Prostate gland (tissue), 2 donors: ENCODE results near the gene FXR1. TPM values are rescaled to one million over a fixed set of nuclear protein-coding genes. Genes with fewer than 3 reads are reported as not detected.

Source experiments
- DNase-seq: peaks from one replicate; pipeline ENCODE4 v3.0.0-alpha.2; 2019; ENCODE audit warnings: low spot score
- H3K27ac ChIP-seq, 2 donors: fragments of 200-600 bp; sonication (generic); 2 replicates each; pipeline ENCODE4 v1.5.1; 2017 to 2019
- H3K27me3 ChIP-seq: fragments of 200-600 bp; sonication (generic); replicated peaks from 2 replicates; pipeline ENCODE4 v1.5.1; 2019; ENCODE audit not compliant: insufficient read depth
- H3K36me3 ChIP-seq, 2 donors: fragments of 200-600 bp; sonication (generic); 1 replicate in 1 of 2; 2 replicates in 1 of 2; pipeline versions ENCODE4 v1.5.1 to v1.8.1; 2017 to 2019
- H3K4me1 ChIP-seq: fragments of 200-600 bp; sonication (generic); replicated peaks from 2 replicates; pipeline ENCODE4 v1.5.1; 2019
- H3K4me3 ChIP-seq, 2 donors: fragments of 200-600 bp; sonication (generic); 2 replicates each; pipeline ENCODE4 v1.5.1; 2017 to 2019
- H3K9me3 ChIP-seq: fragments of 200-600 bp; sonication (generic); 2 replicates; pipeline ENCODE4 v1.5.1; 2017
- POLR2A ChIP-seq: fragments of 450-650 bp; IDR thresholded peaks from one replicate; pipeline ENCODE4 v1.6.1; 2016; ENCODE audit warnings: antibody characterized with exemption, mild to moderate bottlenecking
- POLR2AphosphoS5 ChIP-seq: sonication (generic); formaldehyde crosslinking; IDR thresholded peaks from one replicate; pipeline ENCODE4 v1.6.1; 2017; ENCODE audit warnings: antibody characterized with exemption
- WGBS: methylation state at CpG from one replicate; pipeline ENCODE4 v1.1.5; 2018; 5-methylcytosine and 5-hydroxymethylcytosine counted together
- intact Hi-C: fragments of 100-400 bp; cut with DNase I; formaldehyde crosslinking; loops from one replicate; pipeline ENCODE4 v1.14.2; 2022
- total RNA-seq, 2 donors: library from RNA; depleted of rRNA; stranded (reverse); fragments of >200 nt; gene quantifications; one replicate each; pipeline ENCODE4 v1.1.0, GENCODE V29; 2016
- TF ChIP-seq, protein P1 (sequence below), 4 experiments: fragments of 200-600 bp in 2 of 4; fragments of 450-650 bp in 2 of 4; sonication (generic) in 2 of 4; IDR thresholded peaks; 1 replicate in 3 of 4; 2 replicates in 1 of 4; pipeline ENCODE4 v1.5.1; 2016 to 2019; ENCODE audit warnings: antibody characterized with exemption in 4 of 4, mild to moderate bottlenecking in 2 of 4, moderate library complexity in 2 of 4

Gene FXR1
- total RNA-seq, 2 donors from 2014 or later: 80.2 to 114 TPM

GRCh38 chr3:180959691-180960090 is 47.2 kb downstream of the FXR1 start:
- intact Hi-C loops: no loop called here
- H3K36me3 ChIP-seq: no peaks in the 10 kb centered on the region
- no peaks in the 10 kb centered on the region for H3K4me1 ChIP-seq
- H3K27me3 ChIP-seq: no peaks in the 10 kb centered on the region
- TF ChIP-seq, protein P1, sequence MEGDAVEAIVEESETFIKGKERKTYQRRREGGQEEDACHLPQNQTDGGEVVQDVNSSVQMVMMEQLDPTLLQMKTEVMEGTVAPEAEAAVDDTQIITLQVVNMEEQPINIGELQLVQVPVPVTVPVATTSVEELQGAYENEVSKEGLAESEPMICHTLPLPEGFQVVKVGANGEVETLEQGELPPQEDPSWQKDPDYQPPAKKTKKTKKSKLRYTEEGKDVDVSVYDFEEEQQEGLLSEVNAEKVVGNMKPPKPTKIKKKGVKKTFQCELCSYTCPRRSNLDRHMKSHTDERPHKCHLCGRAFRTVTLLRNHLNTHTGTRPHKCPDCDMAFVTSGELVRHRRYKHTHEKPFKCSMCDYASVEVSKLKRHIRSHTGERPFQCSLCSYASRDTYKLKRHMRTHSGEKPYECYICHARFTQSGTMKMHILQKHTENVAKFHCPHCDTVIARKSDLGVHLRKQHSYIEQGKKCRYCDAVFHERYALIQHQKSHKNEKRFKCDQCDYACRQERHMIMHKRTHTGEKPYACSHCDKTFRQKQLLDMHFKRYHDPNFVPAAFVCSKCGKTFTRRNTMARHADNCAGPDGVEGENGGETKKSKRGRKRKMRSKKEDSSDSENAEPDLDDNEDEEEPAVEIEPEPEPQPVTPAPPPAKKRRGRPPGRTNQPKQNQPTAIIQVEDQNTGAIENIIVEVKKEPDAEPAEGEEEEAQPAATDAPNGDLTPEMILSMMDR (IDR thresholded peaks at IDR 0.05): no peak
- TF ChIP-seq POLR2AphosphoS5 (no peak), POLR2A (no peak)
- WGBS: 84% methylated on average over 1 of the region's 1 CpG
- no peak for DNase-seq
- no peaks in the 10 kb centered on the region for H3K9me3 ChIP-seq
- H3K27ac ChIP-seq: no peak overlapping the region
- H3K4me3 ChIP-seq: no peak overlapping the region

DNA sequence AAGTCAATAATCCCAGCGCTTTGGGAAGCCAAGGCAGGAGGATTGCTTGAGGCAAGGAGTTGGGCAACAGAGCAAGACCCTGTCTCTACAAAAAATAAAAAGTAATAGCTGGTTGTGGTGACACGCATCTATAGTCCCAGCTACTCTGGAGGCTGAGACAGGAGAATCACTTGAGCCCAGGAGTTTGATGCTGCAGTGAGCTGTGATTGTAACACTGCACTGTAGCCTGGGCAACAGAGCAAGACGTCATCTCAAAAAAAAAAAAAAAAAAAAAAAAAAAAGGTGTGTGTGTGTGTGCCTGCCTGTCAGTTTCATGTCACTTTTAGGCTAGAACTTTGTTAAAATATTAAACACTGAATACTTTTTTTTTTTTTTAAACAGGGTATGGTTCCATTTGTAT is 48.6 kb downstream of the FXR1 start:
- Histone ChIP-seq H3K9me3 (no peaks in the 10 kb centered on the region), H3K4me1 (no peaks in the 10 kb centered on the region), H3K36me3 (no peaks in the 10 kb centered on the region), H3K27ac (no peak overlapping the region), H3K27me3 (no peaks in the 10 kb centered on the region), H3K4me3 (no peak overlapping the region)
- intact Hi-C loops: no loop called here
- TF ChIP-seq, protein P1 (IDR thresholded peaks at IDR 0.05): no peak
- TF ChIP-seq POLR2AphosphoS5 (no peak), POLR2A (no peak)
- 81% methylated on average over 3 of the region's 3 CpGs for WGBS
- DNase-seq: no peak

DNA sequence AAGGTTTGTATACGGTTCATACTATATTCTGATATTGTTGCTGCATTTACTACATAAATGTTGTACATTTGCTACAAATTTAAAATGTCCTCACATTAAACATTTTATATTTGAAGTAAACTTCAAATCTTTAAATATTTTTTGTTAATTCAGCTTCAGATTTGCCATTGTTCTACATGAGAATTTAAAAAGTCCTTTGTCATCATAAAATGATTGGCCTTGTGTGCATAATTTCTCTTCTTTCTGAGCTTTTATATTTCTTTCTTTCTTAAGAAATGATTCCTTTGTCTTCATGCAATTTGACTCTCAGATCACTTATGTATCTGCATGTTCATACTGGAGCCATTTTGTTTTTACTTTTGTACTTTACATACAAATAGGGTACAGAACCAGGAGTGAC is 49.1 kb downstream of the FXR1 start:
- 93% methylated on average over 1 of the region's 1 CpG for WGBS
- no peaks in the 10 kb centered on the region for H3K36me3 ChIP-seq
- no peak for DNase-seq
- H3K27me3 ChIP-seq: no peaks in the 10 kb centered on the region
- TF ChIP-seq POLR2AphosphoS5: no peak
- no peak for TF ChIP-seq POLR2A
- TF ChIP-seq, protein P1 (IDR thresholded peaks at IDR 0.05): no peak
- H3K9me3 ChIP-seq: no peaks in the 10 kb centered on the region
- intact Hi-C loops: no loop called here
- no peak overlapping the region for H3K4me3 ChIP-seq
- no peak overlapping the region for H3K27ac ChIP-seq
- H3K4me1 ChIP-seq: no peaks in the 10 kb centered on the region

DNA sequence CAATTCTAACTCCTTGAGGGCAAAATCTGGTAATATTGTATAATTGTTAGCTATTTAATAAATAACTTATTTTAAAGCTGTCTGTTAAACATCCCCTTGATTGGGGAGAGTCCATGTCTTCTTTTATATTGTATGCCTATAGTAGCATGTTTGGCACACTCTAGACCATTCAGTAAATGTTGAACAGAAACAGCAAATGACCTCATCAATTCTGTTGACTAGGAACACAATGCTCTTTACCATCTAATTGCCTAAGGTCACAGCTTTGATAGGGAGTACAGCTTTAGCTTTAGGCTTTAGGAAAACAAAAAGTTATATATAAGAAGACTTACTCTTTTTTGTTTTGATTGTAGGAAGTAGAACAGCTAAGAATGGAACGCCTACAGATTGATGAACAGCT is 50.1 kb downstream of the FXR1 start:
- Histone ChIP-seq H3K4me3 (no peak overlapping the region), H3K27me3 (no peaks in the 10 kb centered on the region), H3K27ac (no peak overlapping the region), H3K9me3 (no peaks in the 10 kb centered on the region), H3K4me1 (no peaks in the 10 kb centered on the region), H3K36me3 (no peaks in the 10 kb centered on the region)
- TF ChIP-seq, protein P1 (IDR thresholded peaks at IDR 0.05): no peak
- TF ChIP-seq POLR2AphosphoS5 (no peak), POLR2A (no peak)
- intact Hi-C loops: no loop called here
- no peak for DNase-seq
- WGBS: 100% methylated on average over 1 of the region's 1 CpG

DNA sequence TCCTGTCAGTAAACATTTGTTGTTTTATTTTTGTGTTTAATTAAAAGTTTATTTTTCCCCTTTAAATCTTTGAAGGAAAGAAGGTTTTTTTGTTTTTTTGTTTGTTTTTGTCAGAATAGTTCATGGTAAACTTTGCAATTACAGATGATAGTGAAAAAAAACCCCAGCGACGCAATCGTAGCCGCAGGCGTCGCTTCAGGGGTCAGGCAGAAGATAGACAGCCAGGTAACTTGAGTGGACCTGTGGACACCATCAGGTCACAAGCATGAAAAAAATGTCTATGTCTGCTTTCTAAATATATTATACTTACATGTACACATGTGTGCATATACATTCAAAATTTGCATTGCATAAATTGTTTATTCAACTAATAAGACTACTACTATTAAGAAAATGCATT is 58.5 kb downstream of the FXR1 start:
- TF ChIP-seq, protein P1 (IDR thresholded peaks at IDR 0.05): no peak
- no peak for TF ChIP-seq POLR2AphosphoS5
- no peak for TF ChIP-seq POLR2A
- H3K27ac ChIP-seq: no peak overlapping the region
- no peak for DNase-seq
- H3K4me3 ChIP-seq: no peak overlapping the region
- peaks cover 0 to 4% of the 10 kb centered on the region in 2 donors for H3K36me3 ChIP-seq
- H3K4me1 ChIP-seq: no peaks in the 10 kb centered on the region
- H3K9me3 ChIP-seq: no peaks in the 10 kb centered on the region
- no peaks in the 10 kb centered on the region for H3K27me3 ChIP-seq
- intact Hi-C loops: no loop called here
- WGBS: 96% methylated on average over 6 of the region's 6 CpGs
